ENCODE data around the gene RTTN.

Gene RTTN

GRCh38 chr18:70228536-70228935 is 23.0 kb upstream of the RTTN start:
- no peak overlapping the region for H3K4me3 ChIP-seq (replicated peaks; ENCODE audit: low read depth, low read length)
- no peak for DNase-seq (ENCODE audit: low read depth)
- TF ChIP-seq, protein P1, sequence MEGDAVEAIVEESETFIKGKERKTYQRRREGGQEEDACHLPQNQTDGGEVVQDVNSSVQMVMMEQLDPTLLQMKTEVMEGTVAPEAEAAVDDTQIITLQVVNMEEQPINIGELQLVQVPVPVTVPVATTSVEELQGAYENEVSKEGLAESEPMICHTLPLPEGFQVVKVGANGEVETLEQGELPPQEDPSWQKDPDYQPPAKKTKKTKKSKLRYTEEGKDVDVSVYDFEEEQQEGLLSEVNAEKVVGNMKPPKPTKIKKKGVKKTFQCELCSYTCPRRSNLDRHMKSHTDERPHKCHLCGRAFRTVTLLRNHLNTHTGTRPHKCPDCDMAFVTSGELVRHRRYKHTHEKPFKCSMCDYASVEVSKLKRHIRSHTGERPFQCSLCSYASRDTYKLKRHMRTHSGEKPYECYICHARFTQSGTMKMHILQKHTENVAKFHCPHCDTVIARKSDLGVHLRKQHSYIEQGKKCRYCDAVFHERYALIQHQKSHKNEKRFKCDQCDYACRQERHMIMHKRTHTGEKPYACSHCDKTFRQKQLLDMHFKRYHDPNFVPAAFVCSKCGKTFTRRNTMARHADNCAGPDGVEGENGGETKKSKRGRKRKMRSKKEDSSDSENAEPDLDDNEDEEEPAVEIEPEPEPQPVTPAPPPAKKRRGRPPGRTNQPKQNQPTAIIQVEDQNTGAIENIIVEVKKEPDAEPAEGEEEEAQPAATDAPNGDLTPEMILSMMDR (IDR thresholded peaks at IDR 0.05; ENCODE audit: low read length, missing control alignments): no peak

DNA sequence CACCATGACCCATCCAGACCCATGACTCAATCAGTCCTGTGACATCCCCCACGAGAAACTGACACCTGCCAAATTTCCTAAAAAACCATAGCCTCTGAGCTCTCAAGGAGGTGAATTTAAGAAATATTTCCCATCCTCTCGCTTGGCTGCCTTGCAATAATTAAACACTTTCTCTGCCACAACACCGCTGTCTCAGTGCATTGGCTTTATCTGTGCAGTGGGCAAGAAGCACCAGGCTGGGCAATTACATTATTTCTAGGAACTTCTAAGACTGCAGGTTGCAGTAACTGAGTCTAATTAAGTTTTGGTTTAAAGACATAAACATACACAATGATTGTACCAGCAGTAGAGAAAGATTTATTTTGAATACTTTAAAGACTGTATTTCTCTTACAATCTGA is 22.0 kb upstream of the RTTN start:
- TF ChIP-seq, protein P1 (IDR thresholded peaks at IDR 0.05; ENCODE audit: low read length, missing control alignments): no peak
- DNase-seq (ENCODE audit: low read depth): no peak
- H3K4me3 ChIP-seq (replicated peaks; ENCODE audit: low read depth, low read length): no peak overlapping the region

- no peak for DNase-seq (ENCODE audit: low read depth)
- TF ChIP-seq, protein P1 (IDR thresholded peaks at IDR 0.05; ENCODE audit: low read length, missing control alignments): no peak
- H3K4me3 ChIP-seq (replicated peaks; ENCODE audit: low read depth, low read length): no peak overlapping the region
Observed at GRCh38 chr18:70221915-70222278, 16.4 kb upstream of the RTTN start.

GRCh38 chr18:70221156-70221914 is 15.8 kb upstream of the RTTN start:
- no peak for DNase-seq (ENCODE audit: low read depth)
- H3K4me3 ChIP-seq (replicated peaks; ENCODE audit: low read depth, low read length): no peak overlapping the region
- TF ChIP-seq, protein P1 (IDR thresholded peaks at IDR 0.05; ENCODE audit: low read length, missing control alignments): no peak

GRCh38 chr18:70220628-70221027 is 15.1 kb upstream of the RTTN start:
- TF ChIP-seq, protein P1 (IDR thresholded peaks at IDR 0.05; ENCODE audit: low read length, missing control alignments): no peak
- H3K4me3 ChIP-seq (replicated peaks; ENCODE audit: low read depth, low read length): no peak overlapping the region
- DNase-seq (ENCODE audit: low read depth): no peak

DNA sequence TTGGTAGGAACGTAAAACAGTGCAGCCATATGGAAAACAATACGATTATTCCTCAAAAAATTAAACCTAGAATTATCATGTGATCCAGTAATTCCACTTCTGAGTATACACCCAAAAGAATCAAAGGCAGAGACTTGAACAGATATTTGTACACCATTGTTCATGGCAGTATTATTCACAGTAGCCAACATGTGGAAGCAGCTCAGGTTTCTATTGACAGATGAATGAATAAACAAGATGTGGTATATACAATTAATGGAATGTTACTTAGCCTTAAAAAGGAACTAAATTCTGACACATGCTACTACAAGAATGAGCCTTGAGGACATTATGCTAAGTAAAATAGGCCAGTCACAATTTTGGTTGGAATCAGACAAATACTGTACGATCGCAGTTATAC is 14.2 kb upstream of the RTTN start:
- no peak for DNase-seq (ENCODE audit: low read depth)
- TF ChIP-seq, protein P1 (IDR thresholded peaks at IDR 0.05; ENCODE audit: low read length, missing control alignments): no peak
- no peak overlapping the region for H3K4me3 ChIP-seq (replicated peaks; ENCODE audit: low read depth, low read length)

- H3K4me3 ChIP-seq (replicated peaks; ENCODE audit: low read depth, low read length): no peak overlapping the region
- TF ChIP-seq, protein P1 (IDR thresholded peaks at IDR 0.05; ENCODE audit: low read length, missing control alignments): no peak
- DNase-seq (ENCODE audit: low read depth): no peak
Observed at GRCh38 chr18:70216788-70217187, 11.3 kb upstream of the RTTN start.

Measured in fibroblast of pulmonary artery (primary cell).